Stimulated activated CD4-positive, alpha-beta T cell treated with anti-CD3 and anti-CD28 coated beads, Interleukin-1b, Interleukin-23, amount 100 ng/mL, for 24 hours (primary cell): ENCODE data around the gene NRBF2.

Experiments used
- DNase-seq, 4 experiments: peaks; one replicate each; pipeline ENCODE4 v3.0.0-alpha.2; 2020; ENCODE audit warnings: low read depth in 4 of 4, low spot score in 1 of 4

NRBF2 gene

GRCh38 chr10:63157845-63158624, 24.9 kb downstream of the NRBF2 start:
- DNase-seq: peak in 3 of 4 experiments; percentile 9 to 10 (median 10)

GRCh38 chr10:63161592-63161991, 28.5 kb downstream of the NRBF2 start:
- no peak for DNase-seq

GRCh38 chr10:63164166-63164623, 31.1 kb downstream of the NRBF2 start:
- DNase-seq: no peak

DNA sequence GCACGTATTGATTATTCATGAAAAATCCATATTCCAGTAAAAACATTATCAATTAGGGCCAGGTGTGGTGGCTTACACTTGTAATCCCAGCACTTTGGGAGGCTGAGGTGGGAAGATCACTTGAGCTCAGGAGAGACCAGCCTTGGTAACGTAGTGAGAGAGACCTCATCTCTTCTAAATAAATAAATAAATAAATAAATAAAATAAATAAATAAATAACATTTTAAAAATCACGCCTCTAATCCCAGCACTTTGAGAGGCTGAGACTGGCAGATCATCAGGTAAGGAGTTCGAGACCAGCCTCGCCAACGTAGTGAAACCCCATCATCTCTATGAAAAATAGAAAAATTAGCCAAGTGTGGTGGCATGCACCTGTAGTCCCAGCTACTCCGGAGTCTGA, 32.1 kb downstream of the NRBF2 start:
- no peak for DNase-seq

DNA sequence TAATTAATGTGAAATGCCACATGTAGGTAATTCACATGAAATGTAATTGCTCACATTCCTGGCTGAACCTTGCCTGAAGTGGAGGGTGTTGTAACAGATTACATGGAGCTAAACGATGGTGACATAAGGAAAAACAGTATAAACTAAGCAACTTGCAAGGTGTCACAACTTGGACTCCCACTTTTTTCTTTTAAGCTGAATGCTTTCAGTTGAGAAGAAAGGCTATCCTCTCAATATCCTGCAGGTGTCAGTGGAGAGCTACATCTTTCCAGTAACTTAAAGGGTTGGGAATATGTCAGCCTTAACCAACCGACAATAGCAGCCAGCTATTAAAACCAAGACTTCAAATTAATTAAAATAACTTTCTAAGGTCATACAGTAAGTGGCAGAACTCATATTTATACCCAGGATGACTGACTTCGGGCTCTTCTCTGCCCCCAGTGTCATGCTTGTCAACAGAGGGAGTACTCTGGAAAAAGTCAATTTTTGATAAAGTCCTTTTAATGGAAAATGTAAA, 33.7 kb downstream of the NRBF2 start:
- DNase-seq: no peak

DNA sequence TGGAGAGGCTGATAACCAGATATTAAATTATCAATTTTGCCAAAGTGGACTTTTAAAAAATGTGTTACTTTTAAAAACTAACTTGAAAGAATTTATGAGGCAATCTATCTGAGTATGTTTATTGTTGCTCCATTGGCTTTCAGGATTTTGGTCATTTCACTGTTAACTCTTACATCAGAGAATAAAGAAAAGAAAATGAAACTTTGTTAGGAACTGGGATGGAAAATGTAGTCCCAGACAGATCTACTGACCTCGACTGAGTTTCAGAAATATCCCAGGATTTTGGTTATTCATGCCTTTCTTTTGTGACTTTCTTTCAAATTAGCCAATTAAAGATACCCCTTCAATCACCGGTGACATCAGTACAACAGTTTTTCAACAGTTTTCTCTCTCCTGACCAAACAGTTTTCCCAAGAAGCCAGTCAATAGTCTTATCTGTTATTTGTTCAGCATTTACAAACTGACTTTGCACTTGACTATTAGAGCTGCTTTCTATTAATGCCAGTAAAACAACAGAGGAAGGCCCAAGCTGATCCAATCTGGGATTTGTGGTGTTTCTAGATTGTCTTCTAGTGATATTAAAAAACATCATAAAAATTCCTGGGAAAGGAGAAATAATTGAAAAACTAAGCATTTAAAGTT, 35.8 kb downstream of the NRBF2 start:
- DNase-seq: no peak

DNA sequence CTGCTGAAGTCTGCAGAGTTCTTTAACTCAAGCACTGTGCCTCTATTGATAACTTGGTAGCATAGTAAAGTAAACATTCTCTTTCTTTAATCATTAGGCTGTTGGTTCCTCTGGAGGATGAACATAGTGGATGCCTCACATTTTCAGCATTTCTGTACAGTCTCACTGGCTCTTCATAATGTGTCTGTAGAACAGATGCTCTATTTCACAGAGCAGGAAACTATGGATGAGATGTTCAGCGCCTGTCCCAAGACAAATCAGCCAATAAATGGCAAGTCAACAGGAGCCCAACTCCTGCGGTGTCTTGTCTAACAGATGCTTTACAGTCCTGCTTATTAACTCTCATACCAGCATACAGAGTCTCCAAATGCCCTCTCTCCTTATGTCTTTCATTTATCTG, 36.5 kb downstream of the NRBF2 start:
- no peak for DNase-seq

DNA sequence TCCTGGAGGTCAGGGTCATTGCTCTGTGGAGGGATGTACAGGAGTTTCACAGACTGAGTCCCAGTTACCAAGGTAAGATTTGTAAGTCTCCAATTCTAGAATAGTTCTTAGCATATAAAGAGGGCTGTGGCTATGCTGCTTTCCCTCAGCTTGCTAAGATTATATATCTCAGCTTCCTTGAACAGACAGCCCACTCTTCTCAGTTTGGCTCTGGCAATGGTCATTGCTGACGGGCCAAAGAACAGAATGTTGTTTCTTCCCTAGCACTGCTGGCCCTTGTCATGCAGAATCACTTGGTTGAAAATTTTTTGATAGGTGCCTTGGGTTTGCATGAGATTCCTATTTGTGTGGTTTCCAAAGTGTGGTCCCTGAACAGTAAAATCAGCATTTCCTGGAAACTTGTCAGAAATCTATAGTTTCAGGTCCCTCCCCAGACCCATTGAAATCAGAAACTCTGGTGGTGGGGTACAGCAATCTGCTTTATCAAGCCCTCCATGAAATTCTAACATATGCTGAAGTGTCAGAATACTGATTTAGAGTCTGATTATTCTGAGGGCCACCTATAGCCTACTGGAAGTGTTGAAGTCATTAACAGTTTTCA, 38.2 kb downstream of the NRBF2 start:
- DNase-seq: no peak

DNA sequence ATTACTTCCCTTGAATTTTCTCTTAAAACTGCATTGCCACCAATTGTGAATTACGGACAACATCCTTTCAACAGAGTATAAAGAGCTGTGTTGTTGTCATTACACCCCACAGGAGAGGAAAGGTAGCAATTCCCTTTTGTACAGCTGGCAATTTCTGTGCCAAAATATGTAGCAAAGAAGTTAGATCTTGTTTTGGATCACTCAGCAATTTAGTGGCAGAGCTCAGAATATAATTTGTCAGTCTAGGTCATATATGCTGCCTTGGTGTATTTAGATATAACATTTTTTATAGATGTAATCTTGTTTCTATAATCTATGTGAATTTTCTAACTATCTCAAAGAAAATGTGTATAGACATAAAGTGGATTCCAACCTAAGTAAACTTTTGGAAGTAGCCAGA, 38.8 kb downstream of the NRBF2 start:
- no peak for DNase-seq

- DNase-seq: no peak
These were observed 40.5 kb downstream of the NRBF2 start for GRCh38 chr10:63173468-63174232.

GRCh38 chr10:63175534-63175933, 42.4 kb downstream of the NRBF2 start:
- no peak for DNase-seq

- DNase-seq: no peak
These were observed 59.7 kb downstream of the NRBF2 start for GRCh38 chr10:63192826-63193225.

- DNase-seq: no peak
These were observed 64.4 kb downstream of the NRBF2 start for GRCh38 chr10:63197344-63198092.

DNA sequence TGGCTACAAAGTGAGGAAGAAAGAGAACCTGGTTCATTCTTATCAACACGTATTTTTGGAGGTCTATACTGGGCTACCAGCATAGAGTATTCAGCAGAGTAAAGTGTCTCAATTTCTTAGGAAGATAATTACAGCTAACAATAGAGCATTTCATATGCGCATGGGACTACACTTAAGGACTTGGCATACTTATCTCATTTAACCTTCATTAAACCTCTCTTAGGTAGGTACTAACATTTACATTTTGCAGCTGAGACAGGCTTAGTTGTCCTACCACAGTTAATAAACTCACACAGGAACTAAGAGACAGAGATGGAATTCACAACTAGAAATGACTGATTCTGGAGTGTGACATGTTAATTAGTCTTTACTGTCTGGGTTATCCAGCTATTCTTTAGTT, 66.6 kb downstream of the NRBF2 start:
- no peak for DNase-seq

DNA sequence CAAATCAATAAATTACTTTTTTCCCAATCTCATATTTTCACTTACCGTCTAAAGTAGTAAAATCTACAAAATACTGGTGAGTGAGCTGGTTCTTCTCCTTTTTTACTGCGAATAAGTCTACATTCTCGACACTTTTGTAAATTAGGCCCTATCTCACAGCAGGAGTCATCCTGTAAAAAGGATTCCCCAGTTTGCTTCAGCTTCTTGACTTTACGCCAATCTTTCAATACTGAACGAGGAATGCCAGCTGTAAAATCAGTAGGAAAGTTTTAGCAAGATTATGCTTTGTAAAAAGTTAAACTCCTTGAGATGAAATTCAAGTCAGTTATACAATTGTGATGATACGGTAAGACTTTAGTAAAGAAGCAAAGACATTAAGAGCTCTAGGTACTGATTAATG, 67.3 kb downstream of the NRBF2 start:
- no peak for DNase-seq

GRCh38 chr10:63201118-63201517, 68.0 kb downstream of the NRBF2 start:
- DNase-seq: no peak
